ENCODE results near the gene WFS1.

GRCh38 chr4:6346373-6347110 lies 76.9 kb downstream of the WFS1 start:
- TF ChIP-seq, protein P1, sequence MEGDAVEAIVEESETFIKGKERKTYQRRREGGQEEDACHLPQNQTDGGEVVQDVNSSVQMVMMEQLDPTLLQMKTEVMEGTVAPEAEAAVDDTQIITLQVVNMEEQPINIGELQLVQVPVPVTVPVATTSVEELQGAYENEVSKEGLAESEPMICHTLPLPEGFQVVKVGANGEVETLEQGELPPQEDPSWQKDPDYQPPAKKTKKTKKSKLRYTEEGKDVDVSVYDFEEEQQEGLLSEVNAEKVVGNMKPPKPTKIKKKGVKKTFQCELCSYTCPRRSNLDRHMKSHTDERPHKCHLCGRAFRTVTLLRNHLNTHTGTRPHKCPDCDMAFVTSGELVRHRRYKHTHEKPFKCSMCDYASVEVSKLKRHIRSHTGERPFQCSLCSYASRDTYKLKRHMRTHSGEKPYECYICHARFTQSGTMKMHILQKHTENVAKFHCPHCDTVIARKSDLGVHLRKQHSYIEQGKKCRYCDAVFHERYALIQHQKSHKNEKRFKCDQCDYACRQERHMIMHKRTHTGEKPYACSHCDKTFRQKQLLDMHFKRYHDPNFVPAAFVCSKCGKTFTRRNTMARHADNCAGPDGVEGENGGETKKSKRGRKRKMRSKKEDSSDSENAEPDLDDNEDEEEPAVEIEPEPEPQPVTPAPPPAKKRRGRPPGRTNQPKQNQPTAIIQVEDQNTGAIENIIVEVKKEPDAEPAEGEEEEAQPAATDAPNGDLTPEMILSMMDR (IDR thresholded peaks at IDR 0.05) = no peak
- no peak for TF ChIP-seq POLR2A (IDR thresholded peaks at IDR 0.05)

Measured in right lobe of liver (tissue), 4 donors.